HepG2 (cell line): ENCODE data around the gene GLT1D1.

Experiments used
- ATF6 ChIP-seq: sonication (generic); formaldehyde crosslinking; conservative IDR thresholded peaks from 2 replicates; pipeline ENCODE4 v1.4.0; 2020; ENCODE audit warnings: missing genetic modification reagents
- EP300 ChIP-seq, 3 experiments: sonication (generic) in 1 of 3; formaldehyde crosslinking in 1 of 3; IDR thresholded peaks; 2 replicates each; pipeline versions ENCODE4 v1.5.1 to v1.6.1; 2011 to 2020; ENCODE audit warnings: low read depth in 2 of 3, low read length in 2 of 3, borderline replicate concordance in 1 of 3, improper control_type of control experiment in 1 of 3, mild to moderate bottlenecking in 1 of 3, missing genetic modification reagents in 1 of 3, moderate library complexity in 1 of 3
- FOXM1 ChIP-seq: sonication (generic); formaldehyde crosslinking; IDR thresholded peaks from 2 replicates; pipeline ENCODE4 v1.5.0; 2020; ENCODE audit warnings: missing genetic modification reagents
- POLR2A ChIP-seq, 2 experiments: IDR thresholded peaks; 2 replicates each; pipeline ENCODE4 v1.6.1; 2011; ENCODE audit warnings: low read depth in 2 of 2, low read length in 2 of 2, mild to moderate bottlenecking in 1 of 2, moderate library complexity in 1 of 2; ENCODE audit not compliant: insufficient read depth in 1 of 2
- SIN3A ChIP-seq: IDR thresholded peaks from 2 replicates; pipeline ENCODE4 v1.6.1; 2011; ENCODE audit warnings: low read depth, mild to moderate bottlenecking, control low read depth, low read length, borderline replicate concordance
- ZNF143 ChIP-seq: sonication (generic); formaldehyde crosslinking; IDR thresholded peaks from 2 replicates; pipeline ENCODE4 v1.4.0; 2020; ENCODE audit warnings: missing genetic modification reagents
- ZNF652 ChIP-seq: IDR thresholded peaks from 2 replicates; pipeline ENCODE4 v1.6.1; 2016; ENCODE audit warnings: low read depth, borderline replicate concordance
- ZSCAN9 ChIP-seq: IDR thresholded peaks from 2 replicates; pipeline ENCODE4 v1.6.1; 2016; ENCODE audit warnings: borderline replicate concordance

GRCh38 chr12:128852026-128852698, 1.1 kb upstream of the GLT1D1 start:
- TF ChIP-seq ATF6 (CRISPR knock-in tag) (no peak), ZNF143 (CRISPR knock-in tag) (no peak), POLR2A (IDR thresholded peaks at IDR 0.05; ENCODE audit: insufficient read depth in 1 of 2, low read depth in 2 of 2, low read length in 2 of 2) (no peak), SIN3A (no peak), FOXM1 (CRISPR knock-in tag) (no peak), ZSCAN9 (CRISPR knock-in tag) (no peak), EP300 (IDR thresholded peaks at IDR 0.05; ENCODE audit: low read depth in 2 of 2, low read length in 2 of 2) (no peak), EP300 (CRISPR knock-in tag; IDR thresholded peaks at IDR 0.05; ENCODE audit: borderline replicate concordance) (no peak), ZNF652 (CRISPR knock-in tag) (no peak)
